ENCODE results near the gene ZDHHC24. TPM values are rescaled to one million over a fixed set of nuclear protein-coding genes. Genes with fewer than 3 reads are reported as not detected.

Gene ZDHHC24
- total RNA-seq, 1 experiment from 2014 or later: 26.9 TPM

DNA sequence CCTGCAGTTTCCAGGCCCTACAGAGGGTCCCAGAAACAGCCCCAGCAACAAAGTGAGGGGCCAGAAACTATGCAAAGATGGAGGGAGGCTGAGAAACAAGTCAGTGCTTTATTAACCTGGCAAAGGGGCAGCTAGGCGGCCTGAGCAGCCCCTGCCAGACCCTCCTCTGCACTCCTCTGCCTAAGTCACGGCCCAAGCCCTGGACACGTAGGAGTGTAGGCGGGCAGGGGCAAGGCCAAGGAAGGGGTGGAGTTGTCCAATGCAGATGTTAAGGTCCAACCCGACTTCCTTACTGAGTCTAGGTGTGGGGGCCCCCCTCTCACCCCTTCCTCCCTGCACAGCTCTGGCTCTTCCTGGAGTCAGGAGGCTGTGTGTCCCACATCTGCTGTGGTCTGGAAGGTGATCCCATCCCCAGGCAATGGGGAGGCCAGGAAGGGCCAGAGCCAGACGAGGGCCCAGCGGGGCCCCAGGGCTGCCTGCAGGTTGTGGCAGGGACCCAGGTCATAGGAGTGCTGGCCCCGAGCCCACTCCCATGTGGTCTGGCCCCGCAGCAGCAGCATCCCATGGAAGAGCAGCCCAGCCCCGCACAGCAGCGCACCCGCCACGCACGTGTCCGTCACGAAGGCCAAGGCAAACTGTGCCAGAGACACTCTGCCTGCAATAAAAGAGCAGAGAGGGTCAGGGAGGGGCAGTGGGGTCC is 6.5 kb downstream of the ZDHHC24 start:
- Histone ChIP-seq H3K4me1 (0 out of 2 replicates have a peak, but pooled peaks cover 3% of the 10 kb centered on the region), H3K9me3 (no peaks in the 10 kb centered on the region), H3K27me3 (replicated peaks; ENCODE audit: control insufficient read depth, insufficient read depth, low read length) (no peaks in the 10 kb centered on the region), H3K36me3 (ENCODE audit: control insufficient read depth, insufficient read depth, low read length) (peaks cover 1% of the 10 kb centered on the region; the same call in 1 of the 2 replicates), H3K4me3 (ENCODE audit: low read depth, low read length) (no peak overlapping the region)
- CTCF ChIA-PET: no interaction called here
- Mint-ChIP-seq H3K36me3 (ENCODE audit: insufficient read depth, unreplicated experiment) (peaks cover 35% of the 10 kb centered on the region), H3K27ac (ENCODE audit: unreplicated experiment) (no peak overlapping the region), H3K4me3 (ENCODE audit: unreplicated experiment) (no peak overlapping the region), H3K9me3 (ENCODE audit: unreplicated experiment) (no peaks in the 10 kb centered on the region), H3K4me1 (ENCODE audit: low read depth, unreplicated experiment) (no peaks in the 10 kb centered on the region), H3K27me3 (ENCODE audit: insufficient read depth, unreplicated experiment) (no peaks in the 10 kb centered on the region)
- no TSS peak for BruUV-seq (replicated peaks)
- intact Hi-C loops (cut with micrococcal nuclease; ENCODE audit: unreplicated experiment): no loop called here
- POLR2A ChIA-PET: no interaction called here
- TF ChIP-seq, protein P1, sequence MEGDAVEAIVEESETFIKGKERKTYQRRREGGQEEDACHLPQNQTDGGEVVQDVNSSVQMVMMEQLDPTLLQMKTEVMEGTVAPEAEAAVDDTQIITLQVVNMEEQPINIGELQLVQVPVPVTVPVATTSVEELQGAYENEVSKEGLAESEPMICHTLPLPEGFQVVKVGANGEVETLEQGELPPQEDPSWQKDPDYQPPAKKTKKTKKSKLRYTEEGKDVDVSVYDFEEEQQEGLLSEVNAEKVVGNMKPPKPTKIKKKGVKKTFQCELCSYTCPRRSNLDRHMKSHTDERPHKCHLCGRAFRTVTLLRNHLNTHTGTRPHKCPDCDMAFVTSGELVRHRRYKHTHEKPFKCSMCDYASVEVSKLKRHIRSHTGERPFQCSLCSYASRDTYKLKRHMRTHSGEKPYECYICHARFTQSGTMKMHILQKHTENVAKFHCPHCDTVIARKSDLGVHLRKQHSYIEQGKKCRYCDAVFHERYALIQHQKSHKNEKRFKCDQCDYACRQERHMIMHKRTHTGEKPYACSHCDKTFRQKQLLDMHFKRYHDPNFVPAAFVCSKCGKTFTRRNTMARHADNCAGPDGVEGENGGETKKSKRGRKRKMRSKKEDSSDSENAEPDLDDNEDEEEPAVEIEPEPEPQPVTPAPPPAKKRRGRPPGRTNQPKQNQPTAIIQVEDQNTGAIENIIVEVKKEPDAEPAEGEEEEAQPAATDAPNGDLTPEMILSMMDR (IDR thresholded peaks at IDR 0.05; ENCODE audit: insufficient read depth in 1 of 2, low read depth in 1 of 2, low read length in 1 of 2, severe bottlenecking in 1 of 2, unreplicated experiment in 1 of 2): no peak
- DNase-seq: no peak

DNA sequence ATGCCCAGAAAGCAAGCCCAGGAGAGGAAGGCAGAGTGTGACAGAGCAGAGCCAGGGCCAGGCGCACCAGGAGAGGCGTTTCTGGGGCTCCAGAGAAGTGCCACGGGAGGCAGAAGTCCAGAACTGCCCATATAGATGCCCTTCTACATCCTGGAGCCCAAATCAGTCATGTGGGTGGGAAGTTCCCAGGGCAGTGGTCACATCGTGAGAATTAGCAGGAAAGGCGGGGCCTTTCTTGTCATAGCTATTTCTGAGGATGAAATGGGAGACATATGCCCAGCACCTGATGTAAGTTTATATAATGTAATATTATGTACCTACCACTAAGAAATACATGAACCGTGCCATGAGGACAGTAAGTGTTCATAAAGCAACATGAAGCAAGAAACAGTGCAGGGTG is 13.1 kb downstream of the ZDHHC24 start:
- Mint-ChIP-seq H3K27me3 (ENCODE audit: insufficient read depth, unreplicated experiment) (no peaks in the 10 kb centered on the region), H3K27ac (ENCODE audit: unreplicated experiment) (no peak overlapping the region), H3K4me3 (ENCODE audit: unreplicated experiment) (no peak overlapping the region), H3K4me1 (ENCODE audit: low read depth, unreplicated experiment) (no peaks in the 10 kb centered on the region), H3K36me3 (ENCODE audit: insufficient read depth, unreplicated experiment) (peaks cover 11% of the 10 kb centered on the region), H3K9me3 (ENCODE audit: unreplicated experiment) (no peaks in the 10 kb centered on the region)
- Histone ChIP-seq H3K4me1 (no peaks in the 10 kb centered on the region), H3K27me3 (replicated peaks; ENCODE audit: control insufficient read depth, insufficient read depth, low read length) (no peaks in the 10 kb centered on the region), H3K9me3 (no peaks in the 10 kb centered on the region; the same call in 1 of the 2 replicates), H3K4me3 (ENCODE audit: low read depth, low read length) (no peak overlapping the region), H3K36me3 (ENCODE audit: control insufficient read depth, insufficient read depth, low read length) (peaks cover 1% of the 10 kb centered on the region; the same call in 1 of the 2 replicates)
- no TSS peak for BruUV-seq (replicated peaks)
- intact Hi-C loops (cut with micrococcal nuclease; ENCODE audit: unreplicated experiment): no loop called here
- TF ChIP-seq, protein P1 (IDR thresholded peaks at IDR 0.05; ENCODE audit: insufficient read depth in 1 of 2, low read depth in 1 of 2, low read length in 1 of 2, severe bottlenecking in 1 of 2, unreplicated experiment in 1 of 2): no peak
- POLR2A ChIA-PET: no interaction called here
- CTCF ChIA-PET: no interaction called here
- DNase-seq: no peak

DNA sequence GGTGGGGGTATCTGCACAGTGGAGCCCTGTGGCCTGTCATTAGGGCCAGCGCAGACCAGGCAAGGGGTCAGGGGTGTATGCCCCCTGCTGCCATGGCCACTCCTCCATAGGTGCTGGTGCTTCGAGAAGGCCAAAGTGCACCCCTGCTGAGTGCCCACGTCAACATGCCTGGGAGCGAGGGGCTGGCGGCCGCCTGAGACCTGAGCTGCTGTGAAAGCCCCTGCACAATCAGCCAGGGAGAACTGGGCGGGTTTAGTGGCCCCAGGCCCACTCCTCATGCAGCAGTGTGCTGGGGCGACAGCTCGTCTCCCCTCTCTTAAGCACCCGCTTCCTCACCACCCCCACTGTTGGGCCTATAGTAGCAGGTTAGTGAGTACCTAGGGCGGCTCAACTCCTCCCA is 14.0 kb downstream of the ZDHHC24 start:
- intact Hi-C loops (cut with micrococcal nuclease; ENCODE audit: unreplicated experiment): no loop called here
- no TSS peak for BruUV-seq (replicated peaks)
- Mint-ChIP-seq H3K9me3 (ENCODE audit: unreplicated experiment) (no peaks in the 10 kb centered on the region), H3K27ac (ENCODE audit: unreplicated experiment) (no peak overlapping the region), H3K4me1 (ENCODE audit: low read depth, unreplicated experiment) (no peaks in the 10 kb centered on the region), H3K36me3 (ENCODE audit: insufficient read depth, unreplicated experiment) (peaks cover 5% of the 10 kb centered on the region), H3K27me3 (ENCODE audit: insufficient read depth, unreplicated experiment) (no peaks in the 10 kb centered on the region), H3K4me3 (ENCODE audit: unreplicated experiment) (no peak overlapping the region)
- Histone ChIP-seq H3K4me3 (ENCODE audit: low read depth, low read length) (no peak overlapping the region), H3K27me3 (replicated peaks; ENCODE audit: control insufficient read depth, insufficient read depth, low read length) (no peaks in the 10 kb centered on the region), H3K9me3 (no peaks in the 10 kb centered on the region; the same call in 1 of the 2 replicates), H3K36me3 (ENCODE audit: control insufficient read depth, insufficient read depth, low read length) (peaks cover under 1% of the 10 kb centered on the region; the same call in 1 of the 2 replicates), H3K4me1 (no peaks in the 10 kb centered on the region)
- DNase-seq: no peak
- POLR2A ChIA-PET: no interaction called here
- CTCF ChIA-PET: no interaction called here
- TF ChIP-seq, protein P1 (IDR thresholded peaks at IDR 0.05; ENCODE audit: insufficient read depth in 1 of 2, low read depth in 1 of 2, low read length in 1 of 2, severe bottlenecking in 1 of 2, unreplicated experiment in 1 of 2): no peak

Measured in Caco-2 (cell line).